HS-27A (cell line): Measurements from ENCODE around the gene BCL2.

Experiments used
- DNase-seq: peaks from one replicate; pipeline ENCODE4 v3.0.0-alpha.2; 2012; ENCODE audit warnings: low read depth, missing footprints

Gene BCL2

GRCh38 chr18:63326011-63326410 is 6.4 kb upstream of the BCL2 start:
- DNase-seq: no peak

DNA sequence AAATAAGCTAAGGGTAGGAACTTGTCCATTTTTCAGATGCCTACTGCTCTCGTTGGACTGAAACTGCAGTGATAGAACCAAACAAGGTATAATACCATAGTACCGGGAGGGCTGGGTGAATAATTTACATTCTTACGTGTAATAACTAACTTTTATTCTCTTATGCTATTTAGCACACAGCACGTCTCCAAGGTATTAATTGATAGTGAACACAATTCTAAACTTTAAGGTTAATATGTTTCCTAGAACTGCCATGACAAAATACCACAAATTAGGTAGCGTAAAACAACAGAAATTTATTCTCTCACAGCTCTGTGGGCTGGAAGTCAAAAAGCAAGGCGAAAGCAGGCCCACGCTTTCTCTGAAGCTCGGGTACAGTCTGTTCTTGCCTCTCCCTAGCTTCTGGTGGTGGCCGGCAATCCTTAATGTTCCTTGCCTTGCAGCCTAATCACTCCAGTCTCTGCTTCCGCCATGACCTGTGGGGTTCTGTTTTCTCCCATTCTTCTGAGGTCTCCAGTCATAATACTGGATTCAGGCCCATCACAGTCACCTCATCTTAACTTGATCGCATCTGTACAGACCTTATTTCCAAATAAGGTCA is 5.6 kb upstream of the BCL2 start:
- DNase-seq: no peak

GRCh38 chr18:63322908-63323634 is 3.5 kb upstream of the BCL2 start:
- DNase-seq: no peak

DNA sequence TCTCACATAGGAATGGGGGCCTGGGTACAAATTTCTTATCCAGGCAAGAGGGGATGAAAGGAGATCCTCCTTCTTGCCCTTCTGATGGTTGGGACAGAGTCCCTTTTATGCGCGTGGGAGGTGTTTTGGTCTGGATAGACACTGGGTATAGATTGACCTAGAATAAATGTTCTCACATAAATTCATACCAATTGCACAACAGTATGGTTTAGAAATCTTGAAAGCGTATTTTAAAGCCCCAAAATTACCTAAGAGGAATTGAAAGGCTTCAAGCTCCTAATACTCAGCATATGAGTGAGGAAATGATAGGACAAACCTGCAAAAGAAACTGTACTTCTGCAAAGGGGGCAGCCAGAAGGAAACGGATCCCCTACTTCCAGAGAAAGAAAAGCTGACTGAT is 2.6 kb upstream of the BCL2 start:
- DNase-seq: no peak

GRCh38 chr18:63321291-63321690 is 1.7 kb upstream of the BCL2 start:
- no peak for DNase-seq

GRCh38 chr18:63320975-63321265 is 1.4 kb upstream of the BCL2 start:
- no peak for DNase-seq

GRCh38 chr18:63320123-63320974 is 780 bp upstream of the BCL2 start:
- DNase-seq: no peak

GRCh38 chr18:63318889-63319382 is 633 bp downstream of the BCL2 start:
- no peak for DNase-seq

GRCh38 chr18:63317982-63318888 is 1.3 kb downstream of the BCL2 start:
- DNase-seq: no peak

DNA sequence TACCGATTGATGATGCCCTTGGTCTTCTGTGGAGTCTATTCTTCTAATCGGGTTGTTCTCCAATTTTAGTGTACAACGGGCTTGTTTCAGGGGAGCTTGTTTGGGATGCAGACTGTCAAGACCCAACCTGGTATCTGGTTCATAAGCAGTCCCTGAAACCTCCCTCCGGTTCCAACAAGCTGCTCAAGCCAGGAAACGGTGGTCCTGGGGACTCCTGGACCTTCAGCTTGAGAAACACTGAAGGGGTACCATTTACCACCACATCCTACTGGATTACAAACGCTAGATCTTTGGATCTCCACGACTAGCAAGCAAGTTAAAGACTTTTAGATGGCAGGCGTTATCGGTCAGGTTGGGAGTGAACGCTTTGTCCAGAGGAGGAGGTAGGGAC is 2.0 kb downstream of the BCL2 start:
- no peak for DNase-seq

DNA sequence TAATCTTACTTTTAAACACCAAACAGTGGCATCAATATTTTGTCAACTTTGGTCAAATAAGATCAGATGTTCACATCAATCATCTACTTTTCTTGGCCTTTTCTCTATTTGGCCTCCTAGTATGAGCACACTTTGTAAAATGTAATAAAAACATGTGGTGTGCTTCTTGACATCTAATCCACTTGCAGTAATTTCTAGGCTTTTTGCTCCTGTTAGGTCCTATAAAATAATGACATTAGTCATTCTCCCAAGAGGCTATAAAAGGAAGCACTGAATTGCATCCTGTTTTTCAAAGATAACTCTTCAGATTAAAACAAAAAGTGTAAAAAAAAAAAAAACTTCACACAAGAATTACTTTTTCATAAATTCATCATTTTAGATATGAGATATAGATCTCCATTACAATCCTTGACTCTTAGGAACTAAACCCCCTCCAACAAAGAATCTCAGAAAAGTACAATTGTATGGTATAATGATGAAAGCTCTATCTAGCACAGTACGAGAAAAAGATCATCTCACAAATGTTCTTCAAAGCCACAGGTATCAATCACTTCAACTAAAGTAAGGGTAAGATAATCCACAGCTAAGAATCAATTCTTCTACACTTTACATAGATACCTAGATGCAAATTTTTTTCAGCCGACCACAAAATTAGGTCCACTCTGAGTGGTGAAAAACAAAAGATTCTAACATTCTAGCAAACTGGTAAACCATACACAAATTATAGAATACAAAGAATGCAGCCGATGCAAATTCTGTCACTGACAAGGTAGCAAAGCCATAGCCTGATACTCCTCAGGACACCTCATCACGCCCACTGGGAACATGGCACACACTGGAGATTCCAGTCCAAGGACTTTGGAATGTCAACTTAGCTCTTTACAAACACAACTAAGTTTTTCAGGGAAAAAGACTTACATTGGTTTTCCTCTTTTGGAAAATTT is 2.7 kb downstream of the BCL2 start:
- DNase-seq: no peak

GRCh38 chr18:63315876-63316275 is 3.7 kb downstream of the BCL2 start:
- no peak for DNase-seq

DNA sequence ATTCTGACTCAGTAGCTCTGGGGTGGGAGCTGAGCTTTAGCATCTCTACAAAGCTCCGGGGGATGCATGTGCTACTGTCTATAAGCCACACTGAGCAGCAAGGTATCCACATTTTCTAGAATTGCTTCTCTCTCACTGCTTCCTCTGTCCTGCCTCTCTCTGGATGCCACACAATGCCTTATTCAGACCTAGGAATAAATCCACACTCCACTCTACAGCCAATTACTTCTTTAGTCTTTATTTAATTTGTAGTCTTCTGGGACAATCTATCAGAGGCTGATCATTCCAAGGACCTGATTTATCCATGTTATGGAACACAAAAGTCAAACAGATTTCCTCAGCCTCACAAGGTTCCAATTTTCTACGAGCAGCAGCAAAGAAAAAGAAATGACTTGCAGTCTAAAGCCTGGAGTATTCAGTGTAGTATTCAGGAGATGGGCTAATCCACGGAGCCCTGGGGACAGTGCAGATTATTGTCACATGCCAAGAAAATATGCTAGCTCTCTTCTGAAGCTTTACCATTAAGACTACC is 4.4 kb downstream of the BCL2 start:
- DNase-seq: no peak

GRCh38 chr18:63314062-63314790 is 5.3 kb downstream of the BCL2 start:
- DNase-seq: no peak

DNA sequence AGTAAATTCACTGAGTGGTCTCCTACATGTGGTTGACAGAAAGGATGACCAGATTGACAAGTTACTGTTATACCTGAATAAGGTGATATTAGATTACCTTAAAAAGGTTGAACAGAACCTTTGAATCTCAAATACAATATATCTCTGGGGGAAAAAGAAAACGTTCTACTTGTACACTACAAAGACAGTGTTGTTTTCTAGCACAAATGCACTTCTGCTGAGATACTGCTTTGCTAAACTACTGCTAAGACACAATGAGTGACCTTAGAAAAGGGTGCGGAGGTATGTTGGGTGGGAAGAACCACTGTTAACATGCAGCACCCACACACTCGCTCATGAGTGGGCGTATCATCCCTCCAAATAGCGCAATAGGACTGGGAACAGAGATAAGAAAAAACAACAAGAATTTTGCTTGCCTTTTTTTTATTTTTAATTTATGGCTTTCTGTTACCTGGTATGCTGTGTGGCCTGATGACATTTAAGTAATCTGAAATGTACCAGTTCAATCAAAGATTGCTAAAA is 6.1 kb downstream of the BCL2 start:
- no peak for DNase-seq

DNA sequence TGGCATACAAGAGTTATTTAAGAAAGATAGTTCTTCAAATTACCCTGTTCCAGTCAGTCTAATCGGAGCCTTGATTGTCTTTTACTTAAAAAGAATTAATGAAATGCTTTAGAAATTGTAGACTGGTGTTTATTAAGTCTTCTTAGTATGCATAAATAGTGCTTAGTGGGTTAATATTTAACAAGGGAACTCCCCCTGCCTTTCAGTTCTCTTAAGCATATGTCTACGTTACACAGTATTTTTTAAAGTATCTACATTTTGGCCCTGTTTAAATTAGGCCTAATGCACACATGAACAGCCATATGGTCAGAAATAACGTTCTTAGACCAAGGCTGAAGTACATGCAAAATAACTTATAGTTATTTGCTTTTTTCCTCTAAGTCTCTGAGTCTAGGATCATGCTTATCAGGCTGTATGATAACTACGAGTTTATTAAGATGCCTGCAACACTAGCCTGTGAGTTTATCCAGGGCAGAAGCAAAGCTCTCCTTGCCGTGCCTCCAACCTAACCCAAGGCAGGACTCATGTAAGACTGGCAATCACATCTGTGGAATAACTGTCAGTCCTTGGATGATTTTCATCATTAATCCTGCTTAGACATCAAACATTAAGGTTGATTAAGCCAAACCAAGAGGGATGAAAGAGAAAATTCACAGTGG is 6.7 kb downstream of the BCL2 start:
- DNase-seq: no peak

- DNase-seq: no peak
Observed at GRCh38 chr18:63312019-63312409, 7.6 kb downstream of the BCL2 start.

DNA sequence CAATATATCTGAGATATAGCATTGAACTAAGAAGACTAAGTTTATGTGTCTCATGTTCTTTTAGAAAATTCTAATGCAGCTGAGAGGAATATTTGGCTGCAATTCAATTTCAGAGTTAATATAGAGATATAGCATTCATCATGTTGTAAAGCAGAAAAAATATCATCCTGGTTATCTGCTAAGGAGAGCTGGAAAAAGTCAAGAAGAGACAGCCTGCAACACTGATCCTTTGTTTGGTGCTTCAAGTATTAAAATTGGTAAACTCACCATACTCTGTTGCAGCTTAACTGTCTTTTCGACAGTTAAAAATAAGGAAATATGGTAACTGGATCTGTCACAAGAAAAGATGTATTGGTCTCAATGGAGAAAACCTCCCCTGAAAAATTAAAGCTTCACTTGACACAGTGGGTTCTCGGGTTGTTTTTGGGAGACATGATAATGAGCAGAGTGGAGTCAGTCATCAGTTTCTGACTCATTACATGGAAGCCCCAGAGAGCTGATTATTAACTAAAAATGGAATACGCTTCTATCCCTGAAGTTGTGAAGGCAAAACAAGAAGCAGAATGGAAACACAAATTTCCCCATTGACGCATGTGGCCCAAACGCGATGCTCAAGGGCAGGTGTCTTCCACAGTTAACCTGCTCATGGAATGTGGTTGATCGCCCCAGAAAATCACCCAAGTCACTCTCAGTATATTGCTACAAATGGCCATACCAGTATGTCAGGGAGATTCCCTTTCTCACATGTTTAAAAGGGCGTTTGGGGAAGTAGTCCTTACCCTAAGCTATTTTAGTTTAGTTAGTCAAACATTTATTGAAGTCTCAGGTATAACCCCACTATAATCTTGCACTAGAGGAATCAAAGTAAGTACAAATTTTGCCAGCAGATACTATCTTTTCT is 8.2 kb downstream of the BCL2 start:
- DNase-seq: no peak
